ENCODE measurements around the gene TMEM200A. TPM values are rescaled to one million over a fixed set of nuclear protein-coding genes. Genes with fewer than 3 reads are reported as not detected.

Gene TMEM200A
- total and polyA plus RNA-seq, 2 donors (not counting 3 experiments of a cell fraction or from before 2014, with no cell fraction given) = 0.58 to 0.75 TPM

DNA sequence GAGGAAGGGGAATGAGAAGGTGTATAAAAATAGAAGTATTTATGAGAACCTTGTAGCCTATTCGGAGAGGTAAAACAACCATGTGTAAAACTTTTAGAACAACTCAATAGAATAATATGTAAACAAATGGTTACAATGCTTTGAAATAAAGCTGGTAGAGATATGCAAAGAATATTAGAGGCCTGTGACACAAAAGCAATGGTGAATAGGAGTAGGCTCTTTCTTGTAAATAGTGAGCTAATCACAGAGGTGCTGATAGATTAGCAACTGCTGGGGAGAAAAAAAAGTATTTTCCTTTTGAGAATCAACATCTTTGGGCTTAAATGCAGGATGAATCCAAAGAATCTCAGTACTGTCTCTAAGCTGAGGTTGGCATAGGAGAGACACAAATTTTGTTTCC is 7.0 kb downstream of the TMEM200A start:
- dilution Hi-C loops (cut with MboI; ENCODE audit: extremely low pct_ligation_motif_present, low sequenced_read_pairs) = no loop called here
- Histone ChIP-seq H3K36me3 (ENCODE audit: control insufficient read depth in 2 of 2, extremely low read depth in 1 of 2, insufficient read depth in 2 of 2, low read length in 2 of 2) (no peaks in the 10 kb centered on the region), H3K4me2 (ENCODE audit: insufficient read depth, low read length) (no peak overlapping the region), H3K27me3 (ENCODE audit: control insufficient read depth in 2 of 2, insufficient read depth in 2 of 2, low read length in 2 of 2) (peaks cover 14 to 18% of the 10 kb centered on the region in 2 experiments), H3K4me3 (replicated peaks in 1 of 3; ENCODE audit: insufficient read depth in 1 of 3, low read depth in 1 of 3, low read length in 3 of 3) (no peak overlapping the region), H3K9me3 (replicated peaks; ENCODE audit: control insufficient read depth, insufficient read depth, low read length) (no peaks in the 10 kb centered on the region), H3K79me2 (ENCODE audit: control insufficient read depth, insufficient read depth, low read length) (no peaks in the 10 kb centered on the region), H2AFZ (ENCODE audit: low read depth, low read length) (no peak overlapping the region), H3K9me1 (replicated peaks; ENCODE audit: control insufficient read depth, extremely low read depth, insufficient read depth, low read length) (no peaks in the 10 kb centered on the region), H3K9ac (replicated peaks; ENCODE audit: extremely low read depth, insufficient read depth, low read length) (no peak overlapping the region), H3K27ac (ENCODE audit: insufficient read depth, low read depth, low read length) (no peak overlapping the region), H3K4me1 (ENCODE audit: control insufficient read depth, extremely low read depth, insufficient read depth, low read length) (no peaks in the 10 kb centered on the region), H4K20me1 (replicated peaks; ENCODE audit: control insufficient read depth, extremely low read depth, insufficient read depth, low read length) (no peaks in the 10 kb centered on the region)
- POLR2A ChIA-PET = no interaction called here
- CTCF ChIA-PET = interaction anchor here (0.8 to 1.9 kb wide), 2 partner anchors 9 to 325 kb away, joined by 3 to 8 read pairs; no protein-coding TSS in a partner anchor
- DNase-seq (ENCODE audit: low read depth, low spot score) (no peak), FAIRE-seq (no peak)
- no TSS peak for BruUV-seq (replicated peaks)
- TF ChIP-seq EZH2 (IDR thresholded peaks at IDR 0.05; ENCODE audit: borderline replicate concordance, low read depth, low read length, severe bottlenecking) (no peak), MYC (IDR thresholded peaks at IDR 0.05; ENCODE audit: low read depth, low read length) (no peak), POLR2A (IDR thresholded peaks at IDR 0.05; ENCODE audit: low read depth, low read length) (no peak), FOS (IDR thresholded peaks at IDR 0.05; ENCODE audit: borderline replicate concordance, insufficient read depth, low read length) (no peak), GATA2 (IDR thresholded peaks at IDR 0.05; ENCODE audit: insufficient read depth, insufficient read length, low read depth, low read length) (no peak), JUN (IDR thresholded peaks at IDR 0.05; ENCODE audit: borderline replicate concordance, insufficient read depth, insufficient read length, low read depth) (no peak), POLR2AphosphoS5 (IDR thresholded peaks at IDR 0.05; ENCODE audit: insufficient read depth, low read depth, low read length) (no peak)
- TF ChIP-seq, protein P1, sequence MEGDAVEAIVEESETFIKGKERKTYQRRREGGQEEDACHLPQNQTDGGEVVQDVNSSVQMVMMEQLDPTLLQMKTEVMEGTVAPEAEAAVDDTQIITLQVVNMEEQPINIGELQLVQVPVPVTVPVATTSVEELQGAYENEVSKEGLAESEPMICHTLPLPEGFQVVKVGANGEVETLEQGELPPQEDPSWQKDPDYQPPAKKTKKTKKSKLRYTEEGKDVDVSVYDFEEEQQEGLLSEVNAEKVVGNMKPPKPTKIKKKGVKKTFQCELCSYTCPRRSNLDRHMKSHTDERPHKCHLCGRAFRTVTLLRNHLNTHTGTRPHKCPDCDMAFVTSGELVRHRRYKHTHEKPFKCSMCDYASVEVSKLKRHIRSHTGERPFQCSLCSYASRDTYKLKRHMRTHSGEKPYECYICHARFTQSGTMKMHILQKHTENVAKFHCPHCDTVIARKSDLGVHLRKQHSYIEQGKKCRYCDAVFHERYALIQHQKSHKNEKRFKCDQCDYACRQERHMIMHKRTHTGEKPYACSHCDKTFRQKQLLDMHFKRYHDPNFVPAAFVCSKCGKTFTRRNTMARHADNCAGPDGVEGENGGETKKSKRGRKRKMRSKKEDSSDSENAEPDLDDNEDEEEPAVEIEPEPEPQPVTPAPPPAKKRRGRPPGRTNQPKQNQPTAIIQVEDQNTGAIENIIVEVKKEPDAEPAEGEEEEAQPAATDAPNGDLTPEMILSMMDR (IDR thresholded peaks at IDR 0.05; ENCODE audit: extremely low read depth in 1 of 2, insufficient read depth in 1 of 2, low read depth in 1 of 2, low read length in 2 of 2) = no peak
- TF ChIP-seq, protein P2, sequence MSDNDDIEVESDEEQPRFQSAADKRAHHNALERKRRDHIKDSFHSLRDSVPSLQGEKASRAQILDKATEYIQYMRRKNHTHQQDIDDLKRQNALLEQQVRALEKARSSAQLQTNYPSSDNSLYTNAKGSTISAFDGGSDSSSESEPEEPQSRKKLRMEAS (IDR thresholded peaks at IDR 0.05; ENCODE audit: insufficient read depth, insufficient read length) = no peak
- intact Hi-C loops (cut with micrococcal nuclease) = no loop called here

All from endothelial cell of umbilical vein (primary cell).